HG03039 (cell line): Measurements from ENCODE around the gene TNFRSF6B.
"Not testable (repeated sequence)": the region's sequence is repeated elsewhere in the genome, so short reads cannot be mapped to it uniquely, and the experiment has no call there.

Experiments
- ATAC-seq: cut with Tn5 transposase; IDR thresholded peaks from one replicate; pipeline ENCODE4 v1.9.1; 2021; ENCODE audit warnings: mild to moderate bottlenecking, moderate library complexity; ENCODE audit not compliant: unreplicated experiment

The TNFRSF6B gene

GRCh38 chr20:63706852-63707557, 10.6 kb downstream of the TNFRSF6B start:
- ATAC-seq = peak; percentile 11

- ATAC-seq = peak; percentile 61
These were observed 11.3 kb downstream of the TNFRSF6B start, which contains the start of the genes ARFRP1 and ZGPAT for GRCh38 chr20:63707558-63708300. ARFRP1 (minus strand) TSS chr20:63707976; CDS start chr20:63707091, 885 bp downstream. ZGPAT (plus strand) TSS chr20:63708039; CDS start chr20:63708581, 542 bp downstream.

GRCh38 chr20:63708301-63709148, 12.1 kb downstream of the TNFRSF6B start:
- ATAC-seq = peak; percentile 3

- ATAC-seq = no peak
These were observed 12.7 kb downstream of the TNFRSF6B start for GRCh38 chr20:63709149-63709527.

GRCh38 chr20:63711085-63711645, 14.7 kb downstream of the TNFRSF6B start:
- ATAC-seq = no peak

- ATAC-seq = no peak
These were observed 15.7 kb downstream of the TNFRSF6B start for GRCh38 chr20:63712191-63712590.

- no peak for ATAC-seq
These were observed 18.4 kb downstream of the TNFRSF6B start for GRCh38 chr20:63714858-63715257.

GRCh38 chr20:63718996-63719395, 22.5 kb downstream of the TNFRSF6B start:
- ATAC-seq = no peak

GRCh38 chr20:63722967-63723622, 26.6 kb downstream of the TNFRSF6B start:
- not testable (repeated sequence) for ATAC-seq

GRCh38 chr20:63730189-63730733, 33.8 kb downstream of the TNFRSF6B start:
- not testable (repeated sequence) for ATAC-seq

- ATAC-seq = no peak
These were observed 35.0 kb downstream of the TNFRSF6B start for GRCh38 chr20:63731410-63731809.

GRCh38 chr20:63732118-63733095, 36.0 kb downstream of the TNFRSF6B start:
- ATAC-seq = no peak

GRCh38 chr20:63733117-63733516, 36.7 kb downstream of the TNFRSF6B start:
- no peak for ATAC-seq

- ATAC-seq = no peak
These were observed 37.2 kb downstream of the TNFRSF6B start for GRCh38 chr20:63733579-63734081.

GRCh38 chr20:63734111-63734945, 37.9 kb downstream of the TNFRSF6B start:
- no peak for ATAC-seq

GRCh38 chr20:63734946-63735858, 38.8 kb downstream of the TNFRSF6B start:
- no peak for ATAC-seq
